Kidney tubule cell (primary cell): ENCODE data around the gene PIGS.

Experiments
- DNase-seq: peaks from one replicate; pipeline ENCODE4 v3.0.0-alpha.2; 2018; ENCODE audit warnings: low spot score

PIGS gene

DNA sequence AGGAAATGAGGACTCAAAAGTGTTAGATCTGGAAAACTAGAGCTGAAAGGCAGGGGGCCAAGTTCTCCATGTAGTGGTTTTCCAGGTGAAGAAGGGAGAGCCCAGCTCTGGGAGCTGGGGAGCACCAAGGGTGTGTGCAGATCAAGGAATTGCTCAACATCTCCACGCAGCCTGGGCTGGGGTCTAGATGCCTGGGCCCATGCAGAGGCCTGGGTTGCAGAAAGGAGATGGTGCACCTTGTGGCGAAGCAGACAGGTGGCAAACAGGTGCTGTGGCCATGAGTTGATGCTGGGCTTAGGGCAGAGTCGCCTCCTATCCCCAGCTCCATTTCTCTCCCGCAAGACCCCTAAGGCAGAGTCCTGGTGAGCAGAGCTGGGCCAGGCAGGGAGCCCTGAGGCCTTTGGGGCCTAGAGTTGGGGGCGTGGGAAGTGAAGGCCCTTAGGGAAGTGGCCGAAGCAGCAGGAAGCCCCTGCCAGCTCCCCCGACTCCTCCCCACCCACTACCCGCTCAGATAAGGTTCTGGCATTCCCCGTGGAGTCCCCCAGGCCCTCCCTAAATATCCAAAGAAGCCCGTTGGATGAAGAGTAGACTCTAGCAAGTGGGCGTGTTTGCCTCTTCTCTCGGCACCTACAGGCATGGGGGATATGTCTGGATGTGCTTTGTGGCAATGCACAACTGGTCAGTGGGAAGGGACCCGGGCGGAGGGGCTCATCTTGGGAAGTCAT, 64.4 kb downstream of the PIGS start:
- no peak for DNase-seq

GRCh38 chr17:28505986-28506665, 65.2 kb downstream of the PIGS start, which contains the start of gene FOXN1:
TSS of gene FOXN1 (plus strand) at chr17:28506348. CDS start at chr17:28523970, 17,622 bp downstream.
- no peak for DNase-seq

DNA sequence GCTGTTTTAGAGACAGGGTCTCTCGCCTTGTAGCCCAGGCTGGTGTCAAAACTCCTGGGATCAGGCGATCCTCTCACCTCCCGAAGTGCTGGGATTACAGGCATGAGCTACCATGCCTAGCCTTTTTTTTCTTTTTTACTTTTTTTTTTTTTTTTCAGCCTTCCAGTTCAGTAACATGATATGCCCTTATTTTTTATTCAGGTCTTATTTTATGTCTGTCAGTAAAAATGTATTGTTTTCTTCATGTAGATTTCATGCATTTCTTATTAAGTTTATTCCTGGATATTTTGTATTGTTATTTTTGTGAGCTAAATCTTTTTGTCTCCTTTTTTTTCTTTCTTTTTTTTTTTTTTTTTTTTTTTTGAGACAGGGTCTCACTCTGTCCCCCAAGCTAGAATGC, 67.9 kb downstream of the PIGS start:
- no peak for DNase-seq
